Measurements from ENCODE around the gene TAOK1. TPM values are rescaled to one million over a fixed set of nuclear protein-coding genes. Genes with fewer than 3 reads are reported as not detected.
"Not testable (repeated sequence)": the region's sequence is repeated elsewhere in the genome, so short reads cannot be mapped to it uniquely, and the experiment has no call there.

Gene TAOK1
- total RNA-seq, 1 donor from 2014 or later: 101 TPM

- intact Hi-C loops (cut with DNase I): no loop called here
- no peak for ATAC-seq
- no peak for DNase-seq (ENCODE audit: low spot score)
Measured at GRCh38 chr17:29420128-29420527, 30.0 kb downstream of the TAOK1 start.

- ATAC-seq (no peak), DNase-seq (ENCODE audit: low spot score) (no peak)
- intact Hi-C loops (cut with DNase I): no loop called here
Measured at GRCh38 chr17:29430275-29430674, 40.1 kb downstream of the TAOK1 start.

- DNase-seq (ENCODE audit: low spot score) (no peak), ATAC-seq (no peak)
- intact Hi-C loops (cut with DNase I): no loop called here
Measured at GRCh38 chr17:29433541-29433940, 43.4 kb downstream of the TAOK1 start.

GRCh38 chr17:29434550-29434949 is 44.4 kb downstream of the TAOK1 start:
- no peak for ATAC-seq
- intact Hi-C loops (cut with DNase I): no loop called here

GRCh38 chr17:29442451-29442850 is 52.3 kb downstream of the TAOK1 start:
- ATAC-seq: no peak
- intact Hi-C loops (cut with DNase I): no loop called here

More at GRCh38 chr17:29434550-29434949, 44.4 kb downstream of the TAOK1 start:
- DNase-seq (ENCODE audit: low spot score): no peak

GRCh38 chr17:29443041-29443739 is 53.0 kb downstream of the TAOK1 start:
- ATAC-seq (no peak), DNase-seq (ENCODE audit: low spot score) (no peak)
- intact Hi-C loops (cut with DNase I): no loop called here

More at GRCh38 chr17:29442451-29442850, 52.3 kb downstream of the TAOK1 start:
- DNase-seq (ENCODE audit: low spot score): no peak

- ATAC-seq (no peak), DNase-seq (ENCODE audit: low spot score) (no peak)
- intact Hi-C loops (cut with DNase I): no loop called here
Measured at GRCh38 chr17:29444589-29444988, 54.4 kb downstream of the TAOK1 start.

GRCh38 chr17:29445844-29446243 is 55.7 kb downstream of the TAOK1 start:
- DNase-seq (ENCODE audit: low spot score) (no peak), ATAC-seq (no peak)
- intact Hi-C loops (cut with DNase I): no loop called here

- ATAC-seq (no peak), DNase-seq (ENCODE audit: low spot score) (no peak)
- intact Hi-C loops (cut with DNase I): no loop called here
Measured at GRCh38 chr17:29449865-29450671, 59.9 kb downstream of the TAOK1 start.

- DNase-seq (ENCODE audit: low spot score) (no peak), ATAC-seq (no peak)
- intact Hi-C loops (cut with DNase I): no loop called here
Measured at GRCh38 chr17:29451121-29451742, 61.1 kb downstream of the TAOK1 start.

- intact Hi-C loops (cut with DNase I): no loop called here
- ATAC-seq: no peak
- DNase-seq (ENCODE audit: low spot score): no peak
Measured at GRCh38 chr17:29458066-29458465, 67.9 kb downstream of the TAOK1 start.

GRCh38 chr17:29461483-29462206 is 71.5 kb downstream of the TAOK1 start:
- ATAC-seq: no peak
- intact Hi-C loops (cut with DNase I): no loop called here

GRCh38 chr17:29469276-29469675 is 79.1 kb downstream of the TAOK1 start:
- intact Hi-C loops (cut with DNase I): no loop called here
- DNase-seq (ENCODE audit: low spot score) (no peak), ATAC-seq (no peak)

More at GRCh38 chr17:29461483-29462206, 71.5 kb downstream of the TAOK1 start:
- no peak for DNase-seq (ENCODE audit: low spot score)

- intact Hi-C loops (cut with DNase I); ATAC-seq; DNase-seq (ENCODE audit: low spot score): not testable (repeated sequence)
Measured at GRCh38 chr17:29473437-29473836, 83.3 kb downstream of the TAOK1 start.

GRCh38 chr17:29474297-29474696 is 84.1 kb downstream of the TAOK1 start:
- no peak for DNase-seq (ENCODE audit: low spot score)
- intact Hi-C loops (cut with DNase I): no loop called here
- ATAC-seq: no peak

GRCh38 chr17:29475891-29476290 is 85.7 kb downstream of the TAOK1 start:
- intact Hi-C loops (cut with DNase I): no loop called here
- DNase-seq (ENCODE audit: low spot score) (no peak), ATAC-seq (no peak)

- DNase-seq (ENCODE audit: low spot score); intact Hi-C loops (cut with DNase I); ATAC-seq: not testable (repeated sequence)
Measured at GRCh38 chr17:29480249-29480928, 90.2 kb downstream of the TAOK1 start.

GRCh38 chr17:29483503-29483902 is 93.3 kb downstream of the TAOK1 start:
- no peak for DNase-seq (ENCODE audit: low spot score)
- no peak for ATAC-seq
- intact Hi-C loops (cut with DNase I): no loop called here

- intact Hi-C loops (cut with DNase I): no loop called here
- no peak for ATAC-seq
- DNase-seq (ENCODE audit: low spot score): no peak
Measured at GRCh38 chr17:29495011-29495410, 104.8 kb downstream of the TAOK1 start.
